ENCODE data around the gene AMDHD1.

The AMDHD1 gene

DNA sequence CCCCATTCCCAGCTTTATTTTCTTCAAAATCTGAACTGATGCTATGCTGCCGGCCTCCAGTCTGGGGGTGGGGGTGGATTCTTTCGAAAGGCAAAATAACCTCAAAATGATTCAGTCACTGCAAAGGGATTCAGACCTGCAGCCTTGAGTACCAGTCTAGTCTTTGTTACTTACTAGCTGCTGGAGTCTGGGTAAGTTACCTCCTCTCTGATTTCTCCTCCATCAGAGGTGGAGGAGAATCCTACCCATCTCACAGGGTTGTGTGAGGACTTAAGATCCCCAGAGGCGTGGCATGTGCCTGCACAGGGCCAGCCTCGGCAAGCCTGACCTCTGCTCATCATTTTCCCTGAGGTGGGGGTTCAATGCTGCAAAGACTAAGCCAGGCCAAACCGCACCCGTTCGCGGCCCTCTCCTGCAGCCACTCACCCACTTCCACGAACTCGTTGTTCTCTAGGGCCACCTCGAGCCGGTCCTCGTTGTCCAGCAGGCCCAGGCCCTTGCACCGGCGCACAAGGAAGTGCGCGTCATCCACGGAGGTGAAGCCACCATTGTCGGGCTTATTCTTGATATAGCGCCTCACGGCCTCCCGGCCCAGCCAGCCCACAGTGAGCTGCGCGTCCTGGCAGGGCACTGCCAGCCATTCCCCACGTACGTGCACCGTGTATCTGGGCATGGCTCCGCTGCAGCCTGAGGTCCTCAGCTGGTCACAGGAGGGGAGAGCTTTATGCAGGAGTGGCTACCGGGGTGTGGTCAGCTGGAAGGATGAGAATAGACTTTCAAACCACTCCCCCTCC lies 52.3 kb downstream of the AMDHD1 start:
- no peak for DNase-seq (ENCODE audit: low read depth in 2 of 2, low spot score in 1 of 2)

GRCh38 chr12:95996034-95996658 lies 53.0 kb downstream of the AMDHD1 start, which contains the start of gene HAL:
Gene HAL, minus strand, starts transcription at chr12:95996344. Its CDS starts 434 bp downstream, at chr12:95995910.
- DNase-seq (ENCODE audit: low read depth in 2 of 2, low spot score in 1 of 2) = no peak

DNA sequence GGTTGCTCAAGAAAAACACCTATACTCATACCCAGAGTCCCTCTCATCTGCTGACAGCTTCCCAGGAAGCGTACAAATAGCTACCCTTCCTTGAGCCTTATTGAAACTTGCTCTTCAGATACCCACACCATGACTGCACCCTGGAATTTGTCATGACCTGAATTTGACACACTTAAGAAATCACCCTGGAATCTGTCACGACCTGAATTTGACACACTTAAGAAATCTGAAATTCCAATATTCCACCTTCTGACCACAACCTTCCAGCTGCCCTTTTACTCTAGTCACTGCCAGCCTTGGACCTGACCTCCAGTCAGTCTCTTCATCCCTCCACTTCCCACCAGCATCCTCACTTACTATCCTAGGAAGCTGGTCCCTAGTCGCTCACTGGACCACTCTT lies 54.1 kb downstream of the AMDHD1 start:
- no peak for DNase-seq (ENCODE audit: low read depth in 2 of 2, low spot score in 1 of 2)

DNA sequence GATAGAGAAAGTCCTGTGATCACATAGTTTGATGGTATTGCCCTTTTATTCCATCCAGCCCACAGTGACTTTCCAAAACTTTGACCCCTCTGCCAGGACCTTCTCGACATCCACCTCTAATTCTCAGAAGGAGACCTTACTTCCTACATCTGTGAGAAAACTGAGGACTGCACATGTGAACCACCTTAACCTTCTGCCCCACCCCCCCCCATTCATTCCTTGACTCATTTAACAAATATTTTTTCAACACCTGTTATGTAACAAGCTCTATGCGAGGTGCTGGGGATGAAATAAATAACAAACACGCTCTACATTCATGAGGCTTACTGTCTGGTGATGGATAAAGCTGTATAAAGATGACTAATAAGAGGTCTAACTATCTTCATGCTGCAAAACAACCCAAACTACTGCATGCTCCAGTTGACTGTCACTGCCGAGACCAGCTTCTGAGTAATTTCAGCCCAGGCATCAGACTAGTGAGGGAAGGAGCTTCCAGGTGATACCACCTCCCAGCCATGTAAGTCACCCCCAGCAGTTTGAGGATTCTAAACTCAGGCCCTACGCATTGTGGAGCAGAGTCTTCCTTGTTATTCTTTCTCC lies 54.9 kb downstream of the AMDHD1 start:
- no peak for DNase-seq (ENCODE audit: low read depth in 2 of 2, low spot score in 1 of 2)

- DNase-seq (ENCODE audit: low read depth in 2 of 2, low spot score in 1 of 2) = no peak
Measured at GRCh38 chr12:95998611-95999286, 55.6 kb downstream of the AMDHD1 start.

- no peak for DNase-seq (ENCODE audit: low read depth in 2 of 2, low spot score in 1 of 2)
Measured at GRCh38 chr12:95999484-95999883, 56.4 kb downstream of the AMDHD1 start.

GRCh38 chr12:96000858-96001257 lies 57.7 kb downstream of the AMDHD1 start:
- DNase-seq (ENCODE audit: low read depth in 2 of 2, low spot score in 1 of 2) = no peak

GRCh38 chr12:96006727-96007126 lies 63.6 kb downstream of the AMDHD1 start:
- DNase-seq (ENCODE audit: low read depth in 2 of 2, low spot score in 1 of 2) = no peak

DNA sequence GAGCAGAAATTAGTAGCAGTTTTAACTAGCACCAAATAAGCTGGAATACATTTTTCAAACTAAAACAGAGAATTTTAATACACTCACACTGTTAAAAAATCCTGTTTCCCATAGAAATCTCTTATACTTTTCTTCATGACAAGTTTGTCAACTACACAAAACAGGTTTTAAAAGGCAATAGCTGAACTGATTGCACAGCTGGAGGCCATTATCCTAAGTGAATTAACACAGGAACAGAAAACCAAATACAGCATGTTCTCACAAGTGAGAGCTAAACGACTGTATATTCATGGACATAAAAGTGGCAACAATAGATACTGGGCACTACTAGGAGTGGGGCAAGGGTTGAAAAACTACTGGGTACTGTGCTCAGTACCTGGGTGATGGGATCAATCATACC lies 64.6 kb downstream of the AMDHD1 start:
- no peak for DNase-seq (ENCODE audit: low read depth in 2 of 2, low spot score in 1 of 2)

- no peak for DNase-seq (ENCODE audit: low read depth in 2 of 2, low spot score in 1 of 2)
Measured at GRCh38 chr12:96014943-96015599, 71.9 kb downstream of the AMDHD1 start.

- no peak for DNase-seq (ENCODE audit: low read depth in 2 of 2, low spot score in 1 of 2)
Measured at GRCh38 chr12:96015672-96016071, 72.5 kb downstream of the AMDHD1 start.

All from stimulated activated CD8-positive, alpha-beta memory T cell treated with anti-CD3 and anti-CD28 coated beads, Interleukin-4, amount 100 ng/mL, for 4 hours (primary cell).